Erythroblast (primary cell): Measurements from ENCODE around the gene GMIP.

ENCODE experiments used
- GATA1 ChIP-seq: IDR thresholded peaks from 2 replicates; pipeline ENCODE4 v1.6.1; 2011; ENCODE audit warnings: low read depth, mild to moderate bottlenecking, control low read depth, low read length, moderate library complexity
- POLR2A ChIP-seq: IDR thresholded peaks from 2 replicates; pipeline ENCODE4 v1.6.1; 2011; ENCODE audit warnings: mild to moderate bottlenecking, low read length

- no peak for TF ChIP-seq POLR2A
- no peak for TF ChIP-seq GATA1
These were observed 9.5 kb downstream of the GMIP start for GRCh38 chr19:19633711-19634515.
